ENCODE data around the gene ANKRD9.
A peak's percentile ranks its signal among the peaks of the same experiment; 100 is the strongest.

ANKRD9 gene

GRCh38 chr14:102462391-102462790, 47.2 kb downstream of the ANKRD9 start:
- no peaks in the 10 kb centered on the region for H3K27me3 ChIP-seq (ENCODE audit: insufficient read depth, low read length)
- no peak overlapping the region for H3K18ac ChIP-seq (ENCODE audit: low read length)
- no peak overlapping the region for H3K4me3 ChIP-seq (ENCODE audit: low read depth, low read length)
- H3K27ac ChIP-seq (ENCODE audit: low read depth, low read length) = no peak overlapping the region
- no peak overlapping the region for H4K12ac ChIP-seq (ENCODE audit: low read depth, low read length)
- peaks cover 3% of the 10 kb centered on the region for H3K9me3 ChIP-seq (ENCODE audit: insufficient read depth, low read depth, low read length)
- no peak overlapping the region for H3K4me2 ChIP-seq (ENCODE audit: low read length)
- H3K23ac ChIP-seq (ENCODE audit: low read length) = no peak overlapping the region
- no peak overlapping the region for H2BK5ac ChIP-seq (ENCODE audit: low read depth, low read length, poor library complexity)
- no peak overlapping the region for H3K9ac ChIP-seq (ENCODE audit: low read length)
- no peak overlapping the region for H2AFZ ChIP-seq (ENCODE audit: insufficient read depth, low read length, poor library complexity)
- H2BK12ac ChIP-seq (ENCODE audit: low read length) = no peak overlapping the region
- H4K91ac ChIP-seq (ENCODE audit: low read depth, low read length) = no peak overlapping the region
- no CpG with 5 or more reads among the region's 4 CpGs for WGBS (ENCODE audit: extremely low coverage, insufficient coverage, insufficient read length)
- H3K4ac ChIP-seq (ENCODE audit: low read depth, low read length) = no peak overlapping the region
- no peak overlapping the region for H3K14ac ChIP-seq (ENCODE audit: low read length)
- H3K4me1 ChIP-seq (ENCODE audit: control insufficient read depth in 1 of 2, insufficient read depth in 2 of 2, low read length in 2 of 2) = no peaks in the 10 kb centered on the region
- DNase-seq = no peak
- H3K36me3 ChIP-seq (ENCODE audit: control insufficient read depth in 1 of 2, insufficient read depth in 2 of 2, low read length in 2 of 2) = peaks cover 18 to 25% of the 10 kb centered on the region in 2 experiments
- H3K79me2 ChIP-seq (ENCODE audit: control insufficient read depth, insufficient read depth, low read length, poor library complexity) = no peaks in the 10 kb centered on the region
- H2AK5ac ChIP-seq (ENCODE audit: low read length) = no peak overlapping the region
- H4K8ac ChIP-seq (ENCODE audit: low read depth, low read length) = no peak overlapping the region
- H2BK120ac ChIP-seq (ENCODE audit: insufficient read depth, low read length, poor library complexity) = no peak overlapping the region
- no peaks in the 10 kb centered on the region for H3K79me1 ChIP-seq (ENCODE audit: low read length)

- no peaks in the 10 kb centered on the region for H3K27me3 ChIP-seq (ENCODE audit: insufficient read depth, low read length)
- H3K27ac ChIP-seq (ENCODE audit: low read depth, low read length) = no peak overlapping the region
- WGBS (ENCODE audit: extremely low coverage, insufficient coverage, insufficient read length) = no CpG with 5 or more reads among the region's 14 CpGs
- no peak overlapping the region for H4K91ac ChIP-seq (ENCODE audit: low read depth, low read length)
- no peak overlapping the region for H2BK120ac ChIP-seq (ENCODE audit: insufficient read depth, low read length, poor library complexity)
- no peak overlapping the region for H2BK12ac ChIP-seq (ENCODE audit: low read length)
- peak overlapping the region; percentile 42 for H2BK5ac ChIP-seq (ENCODE audit: low read depth, low read length, poor library complexity)
- H3K4me3 ChIP-seq (ENCODE audit: low read depth, low read length) = no peak overlapping the region
- no peaks in the 10 kb centered on the region for H3K4me1 ChIP-seq (ENCODE audit: control insufficient read depth in 1 of 2, insufficient read depth in 2 of 2, low read length in 2 of 2)
- peaks cover 18 to 23% of the 10 kb centered on the region in 2 experiments for H3K36me3 ChIP-seq (ENCODE audit: control insufficient read depth in 1 of 2, insufficient read depth in 2 of 2, low read length in 2 of 2)
- no peak overlapping the region for H3K18ac ChIP-seq (ENCODE audit: low read length)
- H3K79me2 ChIP-seq (ENCODE audit: control insufficient read depth, insufficient read depth, low read length, poor library complexity) = no peaks in the 10 kb centered on the region
- no peak overlapping the region for H2AK5ac ChIP-seq (ENCODE audit: low read length)
- H4K8ac ChIP-seq (ENCODE audit: low read depth, low read length) = no peak overlapping the region
- H2AFZ ChIP-seq (ENCODE audit: insufficient read depth, low read length, poor library complexity) = no peak overlapping the region
- H4K12ac ChIP-seq (ENCODE audit: low read depth, low read length) = peak overlapping the region; percentile 59
- no peak overlapping the region for H3K4me2 ChIP-seq (ENCODE audit: low read length)
- H3K9me3 ChIP-seq (ENCODE audit: insufficient read depth, low read depth, low read length) = peaks cover 3% of the 10 kb centered on the region
- no peak for DNase-seq
- H3K14ac ChIP-seq (ENCODE audit: low read length) = peak overlapping the region; percentile 47
- H3K9ac ChIP-seq (ENCODE audit: low read length) = no peak overlapping the region
- no peak overlapping the region for H3K23ac ChIP-seq (ENCODE audit: low read length)
- no peak overlapping the region for H3K4ac ChIP-seq (ENCODE audit: low read depth, low read length)
- H3K79me1 ChIP-seq (ENCODE audit: low read length) = no peaks in the 10 kb centered on the region
Observed at GRCh38 chr14:102461490-102462338, 47.9 kb downstream of the ANKRD9 start.

- no peak overlapping the region for H3K18ac ChIP-seq (ENCODE audit: low read length)
- H3K23ac ChIP-seq (ENCODE audit: low read length) = no peak overlapping the region
- no peak overlapping the region for H4K91ac ChIP-seq (ENCODE audit: low read depth, low read length)
- no peak overlapping the region for H3K14ac ChIP-seq (ENCODE audit: low read length)
- no peak overlapping the region for H3K9ac ChIP-seq (ENCODE audit: low read length)
- no peak overlapping the region for H4K12ac ChIP-seq (ENCODE audit: low read depth, low read length)
- H2AFZ ChIP-seq (ENCODE audit: insufficient read depth, low read length, poor library complexity) = no peak overlapping the region
- no peak for DNase-seq
- H2BK5ac ChIP-seq (ENCODE audit: low read depth, low read length, poor library complexity) = no peak overlapping the region
- H3K36me3 ChIP-seq (ENCODE audit: control insufficient read depth in 1 of 2, insufficient read depth in 2 of 2, low read length in 2 of 2) = peaks cover 14 to 31% of the 10 kb centered on the region in 2 experiments
- no peak overlapping the region for H3K4me3 ChIP-seq (ENCODE audit: low read depth, low read length)
- H3K27me3 ChIP-seq (ENCODE audit: insufficient read depth, low read length) = no peaks in the 10 kb centered on the region
- H2BK120ac ChIP-seq (ENCODE audit: insufficient read depth, low read length, poor library complexity) = no peak overlapping the region
- no peak overlapping the region for H4K8ac ChIP-seq (ENCODE audit: low read depth, low read length)
- peaks cover 2% of the 10 kb centered on the region for H3K9me3 ChIP-seq (ENCODE audit: insufficient read depth, low read depth, low read length)
- H3K4me2 ChIP-seq (ENCODE audit: low read length) = no peak overlapping the region
- no peaks in the 10 kb centered on the region for H3K79me1 ChIP-seq (ENCODE audit: low read length)
- no peak overlapping the region for H2BK12ac ChIP-seq (ENCODE audit: low read length)
- no peaks in the 10 kb centered on the region for H3K4me1 ChIP-seq (ENCODE audit: control insufficient read depth in 1 of 2, insufficient read depth in 2 of 2, low read length in 2 of 2)
- no CpG with 5 or more reads among the region's 2 CpGs for WGBS (ENCODE audit: extremely low coverage, insufficient coverage, insufficient read length)
- no peaks in the 10 kb centered on the region for H3K79me2 ChIP-seq (ENCODE audit: control insufficient read depth, insufficient read depth, low read length, poor library complexity)
- no peak overlapping the region for H3K4ac ChIP-seq (ENCODE audit: low read depth, low read length)
- no peak overlapping the region for H3K27ac ChIP-seq (ENCODE audit: low read depth, low read length)
- H2AK5ac ChIP-seq (ENCODE audit: low read length) = no peak overlapping the region
Observed at GRCh38 chr14:102457509-102457908, 52.1 kb downstream of the ANKRD9 start.

- Histone ChIP-seq H4K8ac (ENCODE audit: low read depth, low read length) (no peak overlapping the region), H3K36me3 (ENCODE audit: control insufficient read depth in 1 of 2, insufficient read depth in 2 of 2, low read length in 2 of 2) (peaks cover 32 to 44% of the 10 kb centered on the region in 2 experiments), H3K14ac (ENCODE audit: low read length) (no peak overlapping the region), H3K23ac (ENCODE audit: low read length) (no peak overlapping the region), H2BK120ac (ENCODE audit: insufficient read depth, low read length, poor library complexity) (no peak overlapping the region), H3K4me2 (ENCODE audit: low read length) (no peak overlapping the region), H2BK12ac (ENCODE audit: low read length) (no peak overlapping the region), H3K79me1 (ENCODE audit: low read length) (no peaks in the 10 kb centered on the region), H3K27ac (ENCODE audit: low read depth, low read length) (no peak overlapping the region), H3K9me3 (ENCODE audit: insufficient read depth, low read depth, low read length) (peaks cover 2% of the 10 kb centered on the region), H2BK5ac (ENCODE audit: low read depth, low read length, poor library complexity) (no peak overlapping the region), H3K4me3 (ENCODE audit: low read depth, low read length) (no peak overlapping the region), H4K91ac (ENCODE audit: low read depth, low read length) (no peak overlapping the region), H3K18ac (ENCODE audit: low read length) (no peak overlapping the region), H3K9ac (ENCODE audit: low read length) (no peak overlapping the region), H2AK5ac (ENCODE audit: low read length) (no peak overlapping the region), H2AFZ (ENCODE audit: insufficient read depth, low read length, poor library complexity) (no peak overlapping the region), H4K12ac (ENCODE audit: low read depth, low read length) (no peak overlapping the region), H3K4ac (ENCODE audit: low read depth, low read length) (no peak overlapping the region), H3K4me1 (ENCODE audit: control insufficient read depth in 1 of 2, insufficient read depth in 2 of 2, low read length in 2 of 2) (no peaks in the 10 kb centered on the region), H3K79me2 (ENCODE audit: control insufficient read depth, insufficient read depth, low read length, poor library complexity) (no peaks in the 10 kb centered on the region), H3K27me3 (ENCODE audit: insufficient read depth, low read length) (no peaks in the 10 kb centered on the region)
- no peak for DNase-seq
- WGBS (ENCODE audit: extremely low coverage, insufficient coverage, insufficient read length) = no CpG with 5 or more reads among the region's 5 CpGs
Observed at GRCh38 chr14:102454711-102455110, 54.9 kb downstream of the ANKRD9 start.

All from trophoblast cell (in vitro differentiated cells and primary cell).